Measurements from ENCODE around the gene ATXN10.

GRCh38 chr22:45865561-45866125 lies 194.0 kb downstream of the ATXN10 start:
- TF ChIP-seq CTCF (IDR thresholded peaks at IDR 0.05) (no peak), EP300 (IDR thresholded peaks at IDR 0.05) (no peak)
